Stimulated activated naive CD8-positive, alpha-beta T cell treated with anti-CD3 and anti-CD28 coated beads, Interleukin-15, Interleukin-2, amounts not matched to agents 100 U/mL and 50 U/mL, for 24 hours (primary cell): Measurements from ENCODE around the gene ATG5.

Source experiments
- ATAC-seq: fragments of 150-1000 bp; cut with Tn5 transposase; one replicate; pipeline ENCODE4 v1.10.0; 2021
- DNase-seq: peaks from one replicate; pipeline ENCODE4 v3.0.0; 2021

ATG5 gene

GRCh38 chr6:106220485-106220884 is 105.1 kb downstream of the ATG5 start:
- DNase-seq (no peak), ATAC-seq (no peak)

- no peak for ATAC-seq
- no peak for DNase-seq
Measured at GRCh38 chr6:106216527-106216926, 109.0 kb downstream of the ATG5 start.

GRCh38 chr6:106215608-106216007 is 110.0 kb downstream of the ATG5 start:
- DNase-seq (no peak), ATAC-seq (no peak)

- ATAC-seq (no peak), DNase-seq (no peak)
Measured at GRCh38 chr6:106214531-106214930, 111.0 kb downstream of the ATG5 start.

GRCh38 chr6:106213660-106214289 is 111.8 kb downstream of the ATG5 start:
- DNase-seq = no peak
- ATAC-seq = no peak

- DNase-seq = no peak
- no peak for ATAC-seq
Measured at GRCh38 chr6:106212576-106212975, 113.0 kb downstream of the ATG5 start.

- DNase-seq (no peak), ATAC-seq (no peak)
Measured at GRCh38 chr6:106206905-106207304, 118.7 kb downstream of the ATG5 start.

GRCh38 chr6:106204961-106205360 is 120.6 kb downstream of the ATG5 start:
- no peak for ATAC-seq
- no peak for DNase-seq

- ATAC-seq (no peak), DNase-seq (no peak)
Measured at GRCh38 chr6:106199998-106200397, 125.6 kb downstream of the ATG5 start.

- ATAC-seq (no peak), DNase-seq (no peak)
Measured at GRCh38 chr6:106199331-106199730, 126.2 kb downstream of the ATG5 start.

GRCh38 chr6:106197441-106197840 is 128.1 kb downstream of the ATG5 start:
- DNase-seq (no peak), ATAC-seq (no peak)

GRCh38 chr6:106194949-106195921 is 130.3 kb downstream of the ATG5 start:
- ATAC-seq = peak; percentile 64
- DNase-seq = no peak

GRCh38 chr6:106192824-106193223 is 132.7 kb downstream of the ATG5 start:
- ATAC-seq (no peak), DNase-seq (no peak)

GRCh38 chr6:106188104-106188794 is 137.3 kb downstream of the ATG5 start:
- ATAC-seq = peak; percentile 54
- no peak for DNase-seq

GRCh38 chr6:106187424-106187982 is 138.1 kb downstream of the ATG5 start:
- ATAC-seq = no peak

GRCh38 chr6:106186714-106187113 is 138.8 kb downstream of the ATG5 start:
- ATAC-seq (no peak), DNase-seq (no peak)

More at GRCh38 chr6:106187424-106187982, 138.1 kb downstream of the ATG5 start:
- no peak for DNase-seq

- DNase-seq (no peak), ATAC-seq (peak; percentile 29)
Measured at GRCh38 chr6:106186172-106186571, 139.4 kb downstream of the ATG5 start.

- DNase-seq (no peak), ATAC-seq (no peak)
Measured at GRCh38 chr6:106185615-106186014, 139.9 kb downstream of the ATG5 start.

GRCh38 chr6:106184629-106185028 is 140.9 kb downstream of the ATG5 start:
- DNase-seq (no peak), ATAC-seq (no peak)

GRCh38 chr6:106183430-106183829 is 142.1 kb downstream of the ATG5 start:
- ATAC-seq (no peak), DNase-seq (no peak)

GRCh38 chr6:106182455-106182854 is 143.1 kb downstream of the ATG5 start:
- DNase-seq = no peak

GRCh38 chr6:106181664-106182418 is 143.7 kb downstream of the ATG5 start:
- DNase-seq = no peak

More at GRCh38 chr6:106182455-106182854, 143.1 kb downstream of the ATG5 start:
- ATAC-seq = peak; percentile 45

More at GRCh38 chr6:106181664-106182418, 143.7 kb downstream of the ATG5 start:
- ATAC-seq = peak; percentile 36
